Panc1 (cell line): ENCODE data around the gene KRTCAP2.

Experiments used
- POLR2AphosphoS5 ChIP-seq: IDR thresholded peaks from 2 replicates; pipeline ENCODE4 v1.6.1; 2012; ENCODE audit warnings: mild to moderate bottlenecking, low read depth, low read length, moderate library complexity
- SIN3A ChIP-seq: IDR thresholded peaks from 2 replicates; pipeline ENCODE4 v1.6.1; 2012; ENCODE audit warnings: low read depth, mild to moderate bottlenecking, low read length, moderate library complexity, borderline replicate concordance; ENCODE audit not compliant: insufficient read depth
- TCF7L2 ChIP-seq: IDR thresholded peaks from 2 replicates; pipeline ENCODE4 v1.6.1; 2011; ENCODE audit warnings: mild to moderate bottlenecking, low read depth, low read length, inconsistent platforms
- TF ChIP-seq, protein P1 (sequence below): fragments of 450-650 bp; IDR thresholded peaks from 2 replicates; pipeline ENCODE4 v1.5.1; 2017; ENCODE audit warnings: mild to moderate bottlenecking
- TF ChIP-seq, protein P2 (sequence below), 2 experiments: IDR thresholded peaks; 2 replicates each; pipeline ENCODE4 v1.6.1; 2011 to 2012; ENCODE audit warnings: low read depth in 2 of 2, control low read depth in 1 of 2, low read length in 1 of 2, mild to moderate bottlenecking in 1 of 2, moderate library complexity in 1 of 2; ENCODE audit not compliant: insufficient read depth in 1 of 2

DNA sequence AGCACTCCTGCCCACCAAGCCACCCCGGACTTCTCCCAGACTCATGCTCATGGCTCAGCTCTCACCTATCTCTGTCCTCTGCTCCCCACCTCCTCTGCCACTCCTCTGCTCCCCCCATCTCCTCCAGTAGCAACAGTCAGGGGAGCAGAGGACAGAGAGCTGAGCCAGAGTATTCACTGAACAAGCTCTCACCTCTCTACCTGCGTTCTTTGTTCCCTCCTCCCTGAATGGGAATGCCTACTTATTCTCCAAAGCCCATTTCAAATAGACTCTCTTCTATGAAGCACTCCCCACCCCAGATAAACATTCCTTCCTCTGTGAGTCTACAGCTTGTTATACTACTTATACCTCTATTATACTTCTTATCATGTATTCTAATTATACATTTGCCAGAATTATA, 51.9 kb downstream of the KRTCAP2 start:
- TF ChIP-seq POLR2AphosphoS5 (no peak), TCF7L2 (no peak), SIN3A (no peak)
- TF ChIP-seq, protein P1, sequence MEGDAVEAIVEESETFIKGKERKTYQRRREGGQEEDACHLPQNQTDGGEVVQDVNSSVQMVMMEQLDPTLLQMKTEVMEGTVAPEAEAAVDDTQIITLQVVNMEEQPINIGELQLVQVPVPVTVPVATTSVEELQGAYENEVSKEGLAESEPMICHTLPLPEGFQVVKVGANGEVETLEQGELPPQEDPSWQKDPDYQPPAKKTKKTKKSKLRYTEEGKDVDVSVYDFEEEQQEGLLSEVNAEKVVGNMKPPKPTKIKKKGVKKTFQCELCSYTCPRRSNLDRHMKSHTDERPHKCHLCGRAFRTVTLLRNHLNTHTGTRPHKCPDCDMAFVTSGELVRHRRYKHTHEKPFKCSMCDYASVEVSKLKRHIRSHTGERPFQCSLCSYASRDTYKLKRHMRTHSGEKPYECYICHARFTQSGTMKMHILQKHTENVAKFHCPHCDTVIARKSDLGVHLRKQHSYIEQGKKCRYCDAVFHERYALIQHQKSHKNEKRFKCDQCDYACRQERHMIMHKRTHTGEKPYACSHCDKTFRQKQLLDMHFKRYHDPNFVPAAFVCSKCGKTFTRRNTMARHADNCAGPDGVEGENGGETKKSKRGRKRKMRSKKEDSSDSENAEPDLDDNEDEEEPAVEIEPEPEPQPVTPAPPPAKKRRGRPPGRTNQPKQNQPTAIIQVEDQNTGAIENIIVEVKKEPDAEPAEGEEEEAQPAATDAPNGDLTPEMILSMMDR, result no peak
- TF ChIP-seq, protein P2, sequence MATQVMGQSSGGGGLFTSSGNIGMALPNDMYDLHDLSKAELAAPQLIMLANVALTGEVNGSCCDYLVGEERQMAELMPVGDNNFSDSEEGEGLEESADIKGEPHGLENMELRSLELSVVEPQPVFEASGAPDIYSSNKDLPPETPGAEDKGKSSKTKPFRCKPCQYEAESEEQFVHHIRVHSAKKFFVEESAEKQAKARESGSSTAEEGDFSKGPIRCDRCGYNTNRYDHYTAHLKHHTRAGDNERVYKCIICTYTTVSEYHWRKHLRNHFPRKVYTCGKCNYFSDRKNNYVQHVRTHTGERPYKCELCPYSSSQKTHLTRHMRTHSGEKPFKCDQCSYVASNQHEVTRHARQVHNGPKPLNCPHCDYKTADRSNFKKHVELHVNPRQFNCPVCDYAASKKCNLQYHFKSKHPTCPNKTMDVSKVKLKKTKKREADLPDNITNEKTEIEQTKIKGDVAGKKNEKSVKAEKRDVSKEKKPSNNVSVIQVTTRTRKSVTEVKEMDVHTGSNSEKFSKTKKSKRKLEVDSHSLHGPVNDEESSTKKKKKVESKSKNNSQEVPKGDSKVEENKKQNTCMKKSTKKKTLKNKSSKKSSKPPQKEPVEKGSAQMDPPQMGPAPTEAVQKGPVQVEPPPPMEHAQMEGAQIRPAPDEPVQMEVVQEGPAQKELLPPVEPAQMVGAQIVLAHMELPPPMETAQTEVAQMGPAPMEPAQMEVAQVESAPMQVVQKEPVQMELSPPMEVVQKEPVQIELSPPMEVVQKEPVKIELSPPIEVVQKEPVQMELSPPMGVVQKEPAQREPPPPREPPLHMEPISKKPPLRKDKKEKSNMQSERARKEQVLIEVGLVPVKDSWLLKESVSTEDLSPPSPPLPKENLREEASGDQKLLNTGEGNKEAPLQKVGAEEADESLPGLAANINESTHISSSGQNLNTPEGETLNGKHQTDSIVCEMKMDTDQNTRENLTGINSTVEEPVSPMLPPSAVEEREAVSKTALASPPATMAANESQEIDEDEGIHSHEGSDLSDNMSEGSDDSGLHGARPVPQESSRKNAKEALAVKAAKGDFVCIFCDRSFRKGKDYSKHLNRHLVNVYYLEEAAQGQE (IDR thresholded peaks at IDR 0.05; ENCODE audit: insufficient read depth in 1 of 2, low read depth in 2 of 2, low read length in 1 of 2), result no peak
